ENCODE measurements around the gene RUFY1. TPM values are rescaled to one million over a fixed set of nuclear protein-coding genes. Genes with fewer than 3 reads are reported as not detected.

RUFY1 gene
- total and polyA plus RNA-seq, 2 donors (not counting 3 experiments of a cell fraction or from before 2014, with no cell fraction given), result 25.6 to 44.9 TPM

DNA sequence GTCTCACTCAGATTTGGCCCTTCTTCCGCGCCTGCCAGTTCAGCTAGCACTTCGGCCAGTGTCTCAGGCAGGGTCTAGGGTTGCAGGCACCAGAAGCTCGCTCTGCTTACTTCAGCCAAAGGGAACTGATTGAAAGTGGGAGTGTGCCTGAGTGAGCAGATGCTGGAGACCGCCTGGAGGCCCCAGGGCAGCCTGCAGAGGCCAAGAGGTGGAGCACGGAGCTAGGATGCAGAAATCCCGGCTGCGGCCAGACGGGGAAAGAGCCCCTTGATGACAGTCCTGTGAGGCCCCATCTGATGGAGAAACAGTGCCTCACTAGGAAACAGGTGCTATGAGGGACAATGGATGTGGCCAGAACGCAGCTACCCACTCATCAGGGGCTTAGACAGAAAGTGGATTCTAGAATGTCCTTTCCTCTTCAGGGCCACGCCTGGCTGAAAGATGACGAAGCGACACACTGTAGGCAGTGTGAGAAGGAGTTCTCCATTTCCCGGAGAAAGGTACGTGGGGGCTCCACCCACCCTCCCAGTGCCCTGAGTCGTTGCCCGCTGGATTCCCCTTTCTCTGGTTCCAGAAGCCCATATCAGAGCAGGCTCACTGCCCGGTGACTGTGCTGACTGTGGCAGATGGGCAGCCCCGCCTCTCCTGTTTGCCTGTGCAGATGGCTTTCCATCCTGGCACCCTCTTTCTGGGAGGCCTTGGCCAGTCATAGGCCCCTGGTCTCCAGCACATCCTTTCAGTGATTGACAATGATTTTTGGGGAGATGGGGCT is 57.0 kb downstream of the RUFY1 start:
- BruUV-seq (replicated peaks), result no TSS peak
- Histone ChIP-seq H2AFZ (ENCODE audit: low read depth, low read length) (no peak overlapping the region), H3K4me3 (replicated peaks in 1 of 3; ENCODE audit: insufficient read depth in 1 of 3, low read depth in 1 of 3, low read length in 3 of 3) (no peak overlapping the region), H3K4me2 (ENCODE audit: insufficient read depth, low read length) (no peak overlapping the region), H3K9me1 (replicated peaks; ENCODE audit: control insufficient read depth, extremely low read depth, insufficient read depth, low read length) (no peaks in the 10 kb centered on the region), H3K27me3 (ENCODE audit: control insufficient read depth in 2 of 2, insufficient read depth in 2 of 2, low read length in 2 of 2) (no peaks in the 10 kb centered on the region), H3K9ac (replicated peaks; ENCODE audit: extremely low read depth, insufficient read depth, low read length) (no peak overlapping the region), H3K79me2 (ENCODE audit: control insufficient read depth, insufficient read depth, low read length) (no peaks in the 10 kb centered on the region), H4K20me1 (replicated peaks; ENCODE audit: control insufficient read depth, extremely low read depth, insufficient read depth, low read length) (no peaks in the 10 kb centered on the region), H3K9me3 (replicated peaks; ENCODE audit: control insufficient read depth, insufficient read depth, low read length) (no peaks in the 10 kb centered on the region), H3K36me3 (ENCODE audit: control insufficient read depth in 2 of 2, extremely low read depth in 1 of 2, insufficient read depth in 2 of 2, low read length in 2 of 2) (peaks cover 10 to 46% of the 10 kb centered on the region in 2 experiments), H3K4me1 (ENCODE audit: control insufficient read depth, extremely low read depth, insufficient read depth, low read length) (no peaks in the 10 kb centered on the region), H3K27ac (ENCODE audit: insufficient read depth, low read depth, low read length) (no peak overlapping the region)
- ChIA-PET CTCF (interaction anchor here (0.5 kb wide), 1 partner anchor 151 kb away, joined by 3 read pairs; no protein-coding TSS in a partner anchor), POLR2A (interaction anchor here (1.4 to 3.7 kb wide), 2 partner anchors 9 to 16 kb away, joined by 3 to 12 read pairs; partner anchors contain the start of gene HNRNPH1)
- FAIRE-seq (no peak), DNase-seq (ENCODE audit: low read depth, low spot score) (no peak)
- intact Hi-C loops (cut with micrococcal nuclease), result no loop called here
- TF ChIP-seq POLR2AphosphoS5 (IDR thresholded peaks at IDR 0.05; ENCODE audit: insufficient read depth, low read depth, low read length), result peak; percentile 72
- TF ChIP-seq GATA2 (IDR thresholded peaks at IDR 0.05; ENCODE audit: insufficient read depth, insufficient read length, low read depth, low read length), result no peak
- TF ChIP-seq, protein P1, sequence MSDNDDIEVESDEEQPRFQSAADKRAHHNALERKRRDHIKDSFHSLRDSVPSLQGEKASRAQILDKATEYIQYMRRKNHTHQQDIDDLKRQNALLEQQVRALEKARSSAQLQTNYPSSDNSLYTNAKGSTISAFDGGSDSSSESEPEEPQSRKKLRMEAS (IDR thresholded peaks at IDR 0.05; ENCODE audit: insufficient read depth, insufficient read length), result no peak
- TF ChIP-seq EZH2 (IDR thresholded peaks at IDR 0.05; ENCODE audit: borderline replicate concordance, low read depth, low read length, severe bottlenecking), result no peak
- no peak for TF ChIP-seq FOS (IDR thresholded peaks at IDR 0.05; ENCODE audit: borderline replicate concordance, insufficient read depth, low read length)
- no peak for TF ChIP-seq MYC (IDR thresholded peaks at IDR 0.05; ENCODE audit: low read depth, low read length)
- no peak for TF ChIP-seq JUN (IDR thresholded peaks at IDR 0.05; ENCODE audit: borderline replicate concordance, insufficient read depth, insufficient read length, low read depth)
- peak; percentile 57 for TF ChIP-seq POLR2A (IDR thresholded peaks at IDR 0.05; ENCODE audit: low read depth, low read length)
- dilution Hi-C loops (cut with MboI; ENCODE audit: extremely low pct_ligation_motif_present, low sequenced_read_pairs), result no loop called here

Data from endothelial cell of umbilical vein (primary cell).